Lower leg skin (tissue), 4 donors: ENCODE results near the gene GRIK3. TPM values are rescaled to one million over a fixed set of nuclear protein-coding genes. Genes with fewer than 3 reads are reported as not detected.
A peak's percentile ranks its signal among the peaks of the same experiment; 100 is the strongest.

Experiments used
- DNase-seq, 2 donors: peaks; one replicate each; pipeline ENCODE4 v3.0.0-alpha.2; 2019; ENCODE audit warnings: low spot score in 2 of 2
- H3K4me3 ChIP-seq: fragments of 200-600 bp; sonication (generic); 2 replicates; pipeline ENCODE4 v1.5.1; 2017; ENCODE audit warnings: mild to moderate bottlenecking, low read depth; ENCODE audit not compliant: poor library complexity, severe bottlenecking
- POLR2A ChIP-seq, 2 donors: fragments of 450-650 bp; IDR thresholded peaks; one replicate each; pipeline ENCODE4 v1.6.1; 2016 to 2017; ENCODE audit warnings: antibody characterized with exemption in 2 of 2, mild to moderate bottlenecking in 1 of 2, moderate library complexity in 1 of 2
- WGBS, 2 donors: methylation state at CpG; one replicate each; pipeline ENCODE4 v1.1.5; 2018; 5-methylcytosine and 5-hydroxymethylcytosine counted together
- intact Hi-C: fragments of 100-400 bp; cut with DNase I; formaldehyde crosslinking; loops from one replicate; pipeline ENCODE4 v1.15.0; 2023; ENCODE audit warnings: low total_unique reads
- total RNA-seq, 4 donors: library from RNA; depleted of rRNA; stranded (reverse); fragments of >200 nt; gene quantifications; one replicate each; pipeline ENCODE4 v1.1.0, GENCODE V29; 2016
- TF ChIP-seq, protein P1 (sequence below), 3 donors: fragments of 450-650 bp; IDR thresholded peaks; one replicate each; pipeline ENCODE4 v1.5.1; 2016; ENCODE audit warnings: antibody characterized with exemption in 3 of 3, mild to moderate bottlenecking in 3 of 3, moderate library complexity in 2 of 3

Gene GRIK3
- total RNA-seq, 4 donors from 2014 or later, result 0.04 to 0.36 (median 0.19) TPM

DNA sequence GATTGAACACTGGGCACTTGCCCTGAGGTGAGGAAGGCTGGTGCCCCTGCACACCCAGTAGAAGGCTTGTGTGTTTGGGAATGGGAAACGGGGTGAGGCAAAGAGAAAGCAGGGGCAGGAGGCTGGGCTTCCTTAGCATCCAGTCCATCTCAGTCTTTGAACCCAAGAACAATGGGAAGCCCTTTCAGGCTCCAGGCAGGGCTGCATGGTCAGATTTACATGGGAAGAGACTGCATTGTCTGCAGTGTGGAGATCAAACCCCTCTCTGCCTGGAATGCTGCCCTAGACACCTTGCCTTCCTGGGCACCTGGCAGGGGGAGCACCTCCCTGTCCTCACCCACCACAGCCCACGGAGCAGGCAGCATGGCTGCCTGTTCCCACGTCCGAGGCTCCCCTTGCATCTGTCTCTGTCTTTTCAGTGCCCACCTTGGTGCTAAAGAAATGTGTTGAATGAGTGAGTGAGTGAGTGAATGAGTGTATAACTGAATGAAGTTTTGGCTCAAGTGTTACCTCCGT, 268.5 kb downstream of the GRIK3 start:
- 57 to 70% methylated on average over 5 of the region's 5 CpGs for WGBS, 2 donors
- intact Hi-C loops, result no loop called here
- DNase-seq, result no peak
- no peak overlapping the region for H3K4me3 ChIP-seq
- TF ChIP-seq POLR2A (IDR thresholded peaks at IDR 0.05), result no peak
- TF ChIP-seq, protein P1, sequence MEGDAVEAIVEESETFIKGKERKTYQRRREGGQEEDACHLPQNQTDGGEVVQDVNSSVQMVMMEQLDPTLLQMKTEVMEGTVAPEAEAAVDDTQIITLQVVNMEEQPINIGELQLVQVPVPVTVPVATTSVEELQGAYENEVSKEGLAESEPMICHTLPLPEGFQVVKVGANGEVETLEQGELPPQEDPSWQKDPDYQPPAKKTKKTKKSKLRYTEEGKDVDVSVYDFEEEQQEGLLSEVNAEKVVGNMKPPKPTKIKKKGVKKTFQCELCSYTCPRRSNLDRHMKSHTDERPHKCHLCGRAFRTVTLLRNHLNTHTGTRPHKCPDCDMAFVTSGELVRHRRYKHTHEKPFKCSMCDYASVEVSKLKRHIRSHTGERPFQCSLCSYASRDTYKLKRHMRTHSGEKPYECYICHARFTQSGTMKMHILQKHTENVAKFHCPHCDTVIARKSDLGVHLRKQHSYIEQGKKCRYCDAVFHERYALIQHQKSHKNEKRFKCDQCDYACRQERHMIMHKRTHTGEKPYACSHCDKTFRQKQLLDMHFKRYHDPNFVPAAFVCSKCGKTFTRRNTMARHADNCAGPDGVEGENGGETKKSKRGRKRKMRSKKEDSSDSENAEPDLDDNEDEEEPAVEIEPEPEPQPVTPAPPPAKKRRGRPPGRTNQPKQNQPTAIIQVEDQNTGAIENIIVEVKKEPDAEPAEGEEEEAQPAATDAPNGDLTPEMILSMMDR (IDR thresholded peaks at IDR 0.05), result no peak

- TF ChIP-seq POLR2A (IDR thresholded peaks at IDR 0.05), result no peak
- TF ChIP-seq, protein P1 (IDR thresholded peaks at IDR 0.05), result no peak
- intact Hi-C loops, result no loop called here
- no peak overlapping the region for H3K4me3 ChIP-seq
- DNase-seq, result no peak
- 6 to 7% methylated on average over 2 of the region's 2 CpGs for WGBS, 2 donors
Observed at GRCh38 chr1:36764798-36765197, 269.5 kb downstream of the GRIK3 start.

- intact Hi-C loops, result no loop called here
- 89 to 90% methylated on average over 10 of the region's 10 CpGs for WGBS, 2 donors
- no peak overlapping the region for H3K4me3 ChIP-seq
- no peak for DNase-seq
- TF ChIP-seq, protein P1 (IDR thresholded peaks at IDR 0.05), result no peak
- no peak for TF ChIP-seq POLR2A (IDR thresholded peaks at IDR 0.05)
Observed at GRCh38 chr1:36763771-36764170, 270.5 kb downstream of the GRIK3 start.

DNA sequence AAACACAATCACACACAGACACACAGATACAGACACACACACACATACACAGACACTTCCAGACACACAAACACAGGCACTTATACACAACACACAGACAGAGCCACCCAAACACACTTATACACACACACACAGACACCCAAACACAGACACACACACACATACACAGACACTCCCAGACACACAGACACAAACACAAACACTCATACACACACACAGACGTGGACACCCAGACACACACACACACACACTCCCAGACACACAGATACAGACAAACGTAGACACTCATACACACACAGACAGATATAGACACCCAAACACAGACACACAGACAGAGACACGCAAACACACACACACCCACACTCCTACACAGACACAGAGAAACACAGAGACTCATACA, 272.1 kb downstream of the GRIK3 start:
- 72 to 74% methylated on average over 3 of the region's 3 CpGs for WGBS, 2 donors
- no peak for TF ChIP-seq POLR2A (IDR thresholded peaks at IDR 0.05)
- TF ChIP-seq, protein P1 (IDR thresholded peaks at IDR 0.05), result peak in 1 of 3 donors; percentile 14
- H3K4me3 ChIP-seq, result no peak overlapping the region
- DNase-seq, result peak in 1 of 2 donors; percentile 12
- intact Hi-C loops, result no loop called here

- H3K4me3 ChIP-seq, result no peak overlapping the region
- DNase-seq, result peak in 1 of 2 donors; percentile 64
- no peak for TF ChIP-seq POLR2A (IDR thresholded peaks at IDR 0.05)
- TF ChIP-seq, protein P1 (IDR thresholded peaks at IDR 0.05), result no peak
- intact Hi-C loops, result no loop called here
Observed at GRCh38 chr1:36761113-36761512, 273.2 kb downstream of the GRIK3 start.

GRCh38 chr1:36760081-36760480, 274.2 kb downstream of the GRIK3 start:
- H3K4me3 ChIP-seq, result no peak overlapping the region
- WGBS, 2 donors, result 67 to 76% methylated on average over 3 of the region's 3 CpGs
- peak in 1 of 2 donors; percentile 63 for DNase-seq

More at GRCh38 chr1:36760081-36760480, 274.2 kb downstream of the GRIK3 start:
- no peak for TF ChIP-seq POLR2A (IDR thresholded peaks at IDR 0.05)
- TF ChIP-seq, protein P1 (IDR thresholded peaks at IDR 0.05), result no peak
- intact Hi-C loops, result no loop called here
